HG03521 (cell line): ENCODE data around the gene EMILIN2.

Experiments
- ATAC-seq: cut with Tn5 transposase; IDR thresholded peaks from one replicate; pipeline ENCODE4 v1.9.1; 2021; ENCODE audit warnings: mild to moderate bottlenecking, moderate library complexity; ENCODE audit not compliant: unreplicated experiment

Gene EMILIN2

DNA sequence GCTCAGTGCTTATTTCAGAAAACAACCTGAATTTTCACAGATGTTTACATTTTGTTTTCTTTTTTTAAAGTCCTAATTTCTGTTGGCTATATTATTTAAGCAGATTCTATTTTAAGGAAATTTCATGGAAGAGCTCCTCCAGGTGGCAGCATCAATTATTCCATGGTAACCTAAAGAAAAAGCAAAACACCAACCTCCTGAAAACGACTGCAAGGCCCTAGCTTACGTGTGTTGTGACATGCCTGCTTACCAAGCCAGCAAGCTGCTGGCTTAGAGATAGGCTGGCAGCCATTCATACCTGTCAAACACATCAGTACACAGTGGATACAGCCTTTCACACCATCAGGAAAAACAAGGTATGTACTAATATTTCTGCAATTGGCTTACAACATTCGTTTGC lies 101.2 kb downstream of the EMILIN2 start:
- no peak for ATAC-seq

DNA sequence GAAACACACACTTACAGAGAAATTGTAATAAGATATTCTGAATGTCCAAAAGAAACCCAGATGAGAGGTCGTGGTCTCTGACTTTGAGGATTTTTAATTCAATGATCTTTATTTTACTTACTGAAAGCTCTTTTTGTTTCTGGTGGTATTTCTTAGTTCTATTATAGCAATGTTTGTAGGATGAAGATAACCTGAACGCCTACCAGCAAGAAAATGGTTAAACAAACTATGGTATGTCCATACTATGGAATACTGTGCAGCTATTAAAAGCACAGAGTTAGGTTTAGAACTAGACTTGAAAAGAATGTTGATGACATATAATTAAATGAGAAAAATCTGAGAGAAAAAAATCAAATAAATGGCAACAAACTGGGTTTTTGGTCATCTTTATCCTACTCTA lies 105.8 kb downstream of the EMILIN2 start:
- no peak for ATAC-seq

DNA sequence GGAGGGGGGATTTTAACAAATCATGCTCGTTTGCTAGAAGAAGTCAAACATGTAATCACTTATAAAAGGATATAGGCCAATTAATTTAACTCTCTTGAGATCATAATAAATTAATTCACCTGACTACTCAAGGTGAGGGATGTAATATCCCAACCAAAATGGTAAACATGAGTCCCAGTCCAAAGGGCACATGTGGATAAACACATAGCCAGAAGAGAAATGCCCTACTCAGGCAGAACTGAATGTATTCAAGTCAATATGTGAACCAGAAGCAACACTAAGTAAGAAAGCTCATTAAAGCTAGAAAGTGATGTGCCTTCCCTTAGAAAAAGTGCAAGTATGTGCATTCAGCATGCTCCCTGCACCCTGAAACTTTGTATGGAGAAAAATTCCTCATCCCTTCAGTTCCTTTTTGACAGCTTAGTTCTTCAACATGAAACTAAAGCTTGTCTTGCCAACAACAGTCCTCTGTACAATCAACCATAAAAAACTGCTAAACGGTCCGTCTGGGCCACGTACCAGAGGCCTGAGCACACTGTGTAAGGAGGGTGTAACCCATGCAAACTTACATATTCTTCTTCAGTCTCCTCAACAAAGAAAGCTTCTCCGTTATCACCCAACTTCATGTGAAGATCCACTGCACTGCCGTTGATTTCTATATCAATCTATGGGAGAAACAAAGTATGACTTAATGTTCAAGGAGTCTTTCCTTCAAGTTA lies 107.3 kb downstream of the EMILIN2 start:
- no peak for ATAC-seq

- ATAC-seq: no peak
These were observed 108.3 kb downstream of the EMILIN2 start for GRCh38 chr18:2954869-2955645.

GRCh38 chr18:2956056-2956455 lies 109.2 kb downstream of the EMILIN2 start:
- no peak for ATAC-seq

DNA sequence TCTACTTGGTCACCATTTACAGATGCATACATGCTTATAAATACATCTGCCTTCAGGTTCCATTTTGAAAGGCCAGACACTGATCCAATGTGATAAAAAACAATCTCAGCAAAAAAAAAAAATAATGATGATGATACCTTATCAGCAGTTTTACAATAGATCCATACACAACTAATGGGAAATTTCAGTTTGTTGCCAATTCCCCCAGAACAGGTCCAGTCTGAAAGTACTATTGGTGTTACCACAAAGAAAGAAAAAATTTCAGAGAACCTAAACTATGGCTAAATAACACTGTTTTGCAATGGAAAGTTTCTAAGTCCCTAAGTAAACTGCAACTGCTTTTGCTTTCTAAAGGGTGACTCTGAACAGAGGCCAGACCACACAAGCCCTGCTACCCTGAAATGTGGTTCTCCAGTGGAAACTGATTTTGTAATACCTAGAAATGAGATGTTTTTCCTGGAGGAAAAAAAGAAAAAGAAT lies 112.1 kb downstream of the EMILIN2 start:
- peak; percentile 46 for ATAC-seq

GRCh38 chr18:2959341-2959740 lies 112.5 kb downstream of the EMILIN2 start:
- no peak for ATAC-seq

DNA sequence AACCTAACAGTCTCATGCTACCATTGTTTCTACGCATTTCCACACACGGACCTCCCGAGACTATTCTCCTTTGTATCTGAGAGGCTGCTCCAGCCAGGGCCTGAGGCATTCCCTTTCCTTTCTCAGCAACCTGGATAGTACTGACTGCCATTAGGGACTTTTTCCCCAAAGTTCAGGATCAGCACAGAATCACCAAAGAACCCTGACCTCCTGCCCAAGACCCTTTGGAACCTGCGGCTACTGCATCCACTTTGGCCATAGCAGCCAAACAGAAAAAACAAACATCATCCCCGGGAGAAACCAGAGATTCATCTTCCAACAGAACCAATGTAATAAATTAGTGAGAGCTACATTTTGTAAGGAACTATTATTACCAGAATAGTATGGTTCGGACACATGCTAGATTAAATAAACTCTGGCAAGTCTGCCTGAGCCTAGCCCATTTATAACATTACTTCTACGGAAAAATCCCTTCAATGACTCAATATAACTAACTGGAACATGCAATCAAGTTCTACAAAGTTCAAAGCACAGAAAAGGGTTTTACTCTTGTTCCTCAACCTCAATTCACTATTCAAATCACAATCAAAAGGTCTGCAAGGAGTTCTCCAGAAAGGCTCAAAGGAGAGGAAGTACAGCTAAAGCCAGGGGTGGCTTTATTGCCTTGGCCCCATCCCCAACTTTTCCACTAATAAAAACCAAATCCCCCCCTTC lies 114.3 kb downstream of the EMILIN2 start:
- ATAC-seq: no peak

DNA sequence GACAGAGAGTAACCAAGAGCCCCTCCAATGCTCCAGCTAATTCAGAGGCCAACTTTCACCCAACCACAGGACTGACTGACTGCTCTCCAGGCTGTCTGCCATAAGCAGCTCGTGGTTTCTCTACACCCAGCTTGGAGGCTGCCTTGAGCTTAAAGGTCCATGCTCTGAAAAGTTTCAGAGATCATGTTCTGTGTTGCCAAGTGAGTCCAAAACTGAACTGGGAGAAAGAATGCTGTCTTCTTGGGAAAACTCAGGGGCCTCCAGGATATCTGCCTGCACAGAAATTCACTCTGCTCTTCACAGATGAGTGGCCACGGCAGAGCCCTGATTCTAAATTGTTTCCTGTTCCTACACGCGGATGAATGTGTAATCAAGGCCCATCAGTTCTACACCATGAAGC lies 115.0 kb downstream of the EMILIN2 start:
- no peak for ATAC-seq

DNA sequence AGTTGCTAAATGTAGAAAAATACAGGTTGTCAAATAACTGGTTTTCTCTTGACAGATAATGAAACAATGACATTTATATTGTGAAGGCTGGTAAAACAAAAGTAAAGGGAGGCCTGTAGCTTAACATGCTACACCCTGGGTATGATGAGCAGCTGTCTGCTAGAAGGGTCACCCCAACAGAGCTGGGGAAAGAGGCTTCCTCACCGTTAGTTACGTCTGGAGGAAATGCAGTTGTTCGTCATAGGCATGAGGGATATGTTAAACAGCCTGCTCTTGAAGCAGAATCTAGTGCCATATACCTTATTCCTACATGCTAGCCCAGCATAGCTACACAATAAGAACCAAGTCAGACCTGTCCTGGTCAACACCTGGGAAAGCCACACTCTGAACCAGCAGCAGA lies 116.2 kb downstream of the EMILIN2 start:
- ATAC-seq: no peak

- ATAC-seq: no peak
These were observed 117.7 kb downstream of the EMILIN2 start for GRCh38 chr18:2964361-2965010.
